ENCODE data around the gene CDC5L. TPM values are rescaled to one million over a fixed set of nuclear protein-coding genes. Genes with fewer than 3 reads are reported as not detected.

CDC5L gene
- total RNA-seq, 1 experiment from 2014 or later, result 24.6 TPM

DNA sequence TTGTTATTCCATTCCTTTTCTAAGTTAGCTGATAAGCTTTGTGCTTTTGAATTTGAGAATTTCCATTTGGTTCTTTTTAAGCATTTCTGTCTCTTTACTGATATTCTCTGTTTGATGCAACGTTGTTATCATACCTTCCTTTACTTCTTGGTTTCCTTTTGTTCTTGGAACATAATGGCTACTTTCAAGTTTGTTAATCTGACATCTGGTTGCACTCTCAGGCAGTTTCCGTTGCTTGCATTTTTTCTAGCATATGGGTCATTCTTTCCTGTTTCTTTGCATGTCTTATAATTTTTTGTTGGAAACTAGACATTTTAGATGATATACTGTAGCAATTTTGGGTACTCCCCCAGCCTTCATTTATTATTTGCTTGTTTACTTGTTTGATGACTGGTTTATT, 12.5 kb downstream of the CDC5L start (continued):
- TF ChIP-seq, protein P1, sequence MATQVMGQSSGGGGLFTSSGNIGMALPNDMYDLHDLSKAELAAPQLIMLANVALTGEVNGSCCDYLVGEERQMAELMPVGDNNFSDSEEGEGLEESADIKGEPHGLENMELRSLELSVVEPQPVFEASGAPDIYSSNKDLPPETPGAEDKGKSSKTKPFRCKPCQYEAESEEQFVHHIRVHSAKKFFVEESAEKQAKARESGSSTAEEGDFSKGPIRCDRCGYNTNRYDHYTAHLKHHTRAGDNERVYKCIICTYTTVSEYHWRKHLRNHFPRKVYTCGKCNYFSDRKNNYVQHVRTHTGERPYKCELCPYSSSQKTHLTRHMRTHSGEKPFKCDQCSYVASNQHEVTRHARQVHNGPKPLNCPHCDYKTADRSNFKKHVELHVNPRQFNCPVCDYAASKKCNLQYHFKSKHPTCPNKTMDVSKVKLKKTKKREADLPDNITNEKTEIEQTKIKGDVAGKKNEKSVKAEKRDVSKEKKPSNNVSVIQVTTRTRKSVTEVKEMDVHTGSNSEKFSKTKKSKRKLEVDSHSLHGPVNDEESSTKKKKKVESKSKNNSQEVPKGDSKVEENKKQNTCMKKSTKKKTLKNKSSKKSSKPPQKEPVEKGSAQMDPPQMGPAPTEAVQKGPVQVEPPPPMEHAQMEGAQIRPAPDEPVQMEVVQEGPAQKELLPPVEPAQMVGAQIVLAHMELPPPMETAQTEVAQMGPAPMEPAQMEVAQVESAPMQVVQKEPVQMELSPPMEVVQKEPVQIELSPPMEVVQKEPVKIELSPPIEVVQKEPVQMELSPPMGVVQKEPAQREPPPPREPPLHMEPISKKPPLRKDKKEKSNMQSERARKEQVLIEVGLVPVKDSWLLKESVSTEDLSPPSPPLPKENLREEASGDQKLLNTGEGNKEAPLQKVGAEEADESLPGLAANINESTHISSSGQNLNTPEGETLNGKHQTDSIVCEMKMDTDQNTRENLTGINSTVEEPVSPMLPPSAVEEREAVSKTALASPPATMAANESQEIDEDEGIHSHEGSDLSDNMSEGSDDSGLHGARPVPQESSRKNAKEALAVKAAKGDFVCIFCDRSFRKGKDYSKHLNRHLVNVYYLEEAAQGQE (IDR thresholded peaks at IDR 0.05; ENCODE audit: low read depth), result no peak

DNA sequence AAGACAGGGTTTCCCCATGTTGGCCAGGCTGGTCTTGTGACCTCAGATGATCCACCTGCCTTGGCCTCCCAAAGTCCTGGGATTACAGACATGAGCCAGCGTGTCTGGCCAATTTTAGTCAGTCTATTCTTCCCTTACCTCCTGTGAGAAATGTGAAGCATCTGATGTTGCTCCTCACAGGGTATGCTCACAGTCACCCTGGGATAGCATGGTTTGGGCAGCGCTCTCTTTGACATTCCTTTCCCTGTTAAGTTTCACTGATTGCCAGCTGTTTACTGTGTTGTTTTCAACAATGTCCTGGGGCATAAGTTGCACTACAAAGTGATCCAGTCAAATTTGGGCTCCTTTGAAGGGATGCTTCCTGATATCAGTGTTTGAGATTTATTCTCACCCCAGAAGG, 13.1 kb downstream of the CDC5L start:
- ATAC-seq (no peak), DNase-seq (ENCODE audit: low read depth, low spot score) (no peak)
- Histone ChIP-seq H3K9ac (ENCODE audit: low read length) (no peak overlapping the region), H3K4me1 (ENCODE audit: control insufficient read depth in 1 of 2, insufficient read depth in 2 of 2, low read length in 2 of 2) (no peaks in the 10 kb centered on the region), H4K20me1 (ENCODE audit: insufficient read depth) (no peaks in the 10 kb centered on the region), H3K79me2 (ENCODE audit: insufficient read depth, low read length) (peaks cover 60% of the 10 kb centered on the region), H3K27me3 (ENCODE audit: insufficient read depth, low read length) (no peaks in the 10 kb centered on the region), H3K4me2 (ENCODE audit: low read length) (no peak overlapping the region), H3K9me2 (ENCODE audit: insufficient read depth) (no peaks in the 10 kb centered on the region), H3K27ac (ENCODE audit: low read depth, low read length) (no peak overlapping the region), H3K9me3 (ENCODE audit: control insufficient read depth in 1 of 2, insufficient read depth in 1 of 2, low read depth in 1 of 2, low read length in 2 of 2) (no peaks in the 10 kb centered on the region), H3K4me3 (replicated peaks in 1 of 2; ENCODE audit: low read depth in 1 of 2, low read length in 2 of 2) (no peak overlapping the region), H2AFZ (ENCODE audit: low read depth, low read length, poor library complexity, severe bottlenecking) (no peak overlapping the region), H3K36me3 (ENCODE audit: control insufficient read depth in 1 of 2, insufficient read depth in 2 of 2, low read length in 2 of 2) (peaks cover 29 to 46% of the 10 kb centered on the region in 2 experiments)
- intact Hi-C loops (cut with micrococcal nuclease), result no loop called here
- ChIA-PET RAD21 (ENCODE audit: low non-redundant PET in 1 of 2, low total read pairs in 2 of 2, uncharacterized antibody in 2 of 2, unreplicated experiment in 2 of 2) (no interaction called here), POLR2A (no interaction called here), CTCF (no interaction called here)
- BruUV-seq (replicated peaks), result no TSS peak
- TF ChIP-seq EGR1 (IDR thresholded peaks at IDR 0.05; ENCODE audit: low read depth), result no peak
- no peak for TF ChIP-seq SP1 (IDR thresholded peaks at IDR 0.05; ENCODE audit: low read depth)
- TF ChIP-seq, protein P2, sequence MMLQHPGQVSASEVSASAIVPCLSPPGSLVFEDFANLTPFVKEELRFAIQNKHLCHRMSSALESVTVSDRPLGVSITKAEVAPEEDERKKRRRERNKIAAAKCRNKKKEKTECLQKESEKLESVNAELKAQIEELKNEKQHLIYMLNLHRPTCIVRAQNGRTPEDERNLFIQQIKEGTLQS (IDR thresholded peaks at IDR 0.05), result no peak
- no peak for TF ChIP-seq SRF (IDR thresholded peaks at IDR 0.05; ENCODE audit: low read depth)
- TF ChIP-seq TCF7L2 (IDR thresholded peaks at IDR 0.05; ENCODE audit: borderline replicate concordance, extremely low read depth, insufficient read depth, insufficient read length), result no peak
- TF ChIP-seq RAD21 (IDR thresholded peaks at IDR 0.05; ENCODE audit: low read depth), result no peak
- TF ChIP-seq, protein P3, sequence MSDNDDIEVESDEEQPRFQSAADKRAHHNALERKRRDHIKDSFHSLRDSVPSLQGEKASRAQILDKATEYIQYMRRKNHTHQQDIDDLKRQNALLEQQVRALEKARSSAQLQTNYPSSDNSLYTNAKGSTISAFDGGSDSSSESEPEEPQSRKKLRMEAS (IDR thresholded peaks at IDR 0.05), result no peak
